Panc1 (cell line): Measurements from ENCODE around the gene HNRNPA2B1. TPM values are rescaled to one million over a fixed set of nuclear protein-coding genes. Genes with fewer than 3 reads are reported as not detected.

Experiments
- ATAC-seq: fragments of 200-7000 bp; cut with Tn5 transposase; 2 replicates; pipeline ENCODE4 v1.9.1; 2020; ENCODE audit warnings: mild to moderate bottlenecking, moderate library complexity
- BruUV-seq: library from RNA; stranded (reverse); fragments of 400-500 nt; replicated peaks from 2 replicates; lab custom pipeline; 2021; lab: Mats Ljungman, UMichigan
- CTCF ChIA-PET: fragments of 300-600 bp; sonication (Branson Sonifier 250); formaldehyde crosslinking; loops from one replicate; lab custom pipeline; 2022; ENCODE audit warnings: antibody characterized with exemption; lab: Charles Lee
- POLR2A ChIA-PET: fragments of 300-600 bp; sonication (Branson Sonifier 250); formaldehyde crosslinking; loops from one replicate; lab custom pipeline; 2022; ENCODE audit warnings: antibody characterized with exemption; lab: Charles Lee
- DNase-seq: peaks from one replicate; pipeline ENCODE4 v3.0.0-alpha.2; 2010; ENCODE audit warnings: low read depth, low spot score
- H3K27ac ChIP-seq: 2 replicates; pipeline ENCODE4 v1.5.1; 2011; ENCODE audit warnings: mild to moderate bottlenecking, low read length, inconsistent platforms
- H3K27me3 ChIP-seq: fragments of 200-500 bp; sonication (Bioruptor generic); 2 replicates; pipeline ENCODE4 v1.6.0; 2014; ENCODE audit warnings: low read length, inconsistent platforms; ENCODE audit not compliant: control insufficient read depth, insufficient read depth
- H3K36me3 ChIP-seq: fragments of 200-500 bp; sonication (Bioruptor generic); 2 replicates; pipeline ENCODE4 v1.5.1; 2014; ENCODE audit warnings: inconsistent platforms, mild to moderate bottlenecking, low read length, moderate library complexity; ENCODE audit not compliant: control insufficient read depth, insufficient read depth
- H3K4me1 ChIP-seq: 2 replicates; pipeline ENCODE4 v1.5.1; 2011; ENCODE audit warnings: inconsistent platforms, mild to moderate bottlenecking, low read length, moderate library complexity; ENCODE audit not compliant: control insufficient read depth, insufficient read depth
- H3K4me3 ChIP-seq, 2 experiments: 2 replicates each; pipeline ENCODE4 v1.5.1; 2011 to 2012; ENCODE audit warnings: low read depth in 2 of 2, low read length in 2 of 2, mild to moderate bottlenecking in 2 of 2, inconsistent platforms in 1 of 2, moderate library complexity in 1 of 2
- H3K9me3 ChIP-seq: fragments of 200-500 bp; sonication (Bioruptor generic); 2 replicates; pipeline ENCODE4 v1.5.1; 2014; ENCODE audit warnings: low read depth, mild to moderate bottlenecking, inconsistent platforms, low read length, moderate library complexity; ENCODE audit not compliant: control insufficient read depth, insufficient read depth
- POLR2AphosphoS5 ChIP-seq: IDR thresholded peaks from 2 replicates; pipeline ENCODE4 v1.6.1; 2012; ENCODE audit warnings: mild to moderate bottlenecking, low read depth, low read length, moderate library complexity
- REST ChIP-seq, 2 experiments: IDR thresholded peaks; 2 replicates each; pipeline ENCODE4 v1.6.1; 2011 to 2012; ENCODE audit warnings: low read depth in 2 of 2, control low read depth in 1 of 2, low read length in 1 of 2, mild to moderate bottlenecking in 1 of 2, moderate library complexity in 1 of 2; ENCODE audit not compliant: insufficient read depth in 1 of 2
- TCF7L2 ChIP-seq: IDR thresholded peaks from 2 replicates; pipeline ENCODE4 v1.6.1; 2011; ENCODE audit warnings: mild to moderate bottlenecking, low read depth, low read length, inconsistent platforms
- in situ Hi-C: cut with HindIII; loops from 2 replicates; pipeline ENCODE4 v1.10.0; 2016; ENCODE audit warnings: low sequenced_read_pairs, low pct_unique_long_range_greater_than_20kb
- intact Hi-C: fragments of 100-400 bp; cut with micrococcal nuclease; formaldehyde crosslinking; loops from one replicate; pipeline ENCODE4 v1.10.0; 2022; ENCODE audit not compliant: unreplicated experiment
- total RNA-seq: library from RNA; stranded (reverse); gene quantifications from one replicate; pipeline ENCODE4 v1.2.1, GENCODE V29; 2021; ENCODE audit not compliant: unreplicated experiment

The HNRNPA2B1 gene
- total RNA-seq, 1 experiment from 2014 or later = 819 TPM

- POLR2A ChIA-PET = interaction anchor here (0.6 to 1.4 kb wide), 6 partner anchors 10 to 295 kb away, joined by 3 read pairs; partner anchors contain the start of gene CBX3
- intact Hi-C loops = loop anchor here (10.0 kb wide), 2 partner anchors 97 to 177 kb away; no protein-coding TSS in a partner anchor
- TF ChIP-seq REST (IDR thresholded peaks at IDR 0.05; ENCODE audit: insufficient read depth in 1 of 2, low read depth in 2 of 2, low read length in 1 of 2) (0 out of 4 replicates have a peak, but pooled peaks of 1 of the 2 experiments have one; percentile 34), TCF7L2 (no peak), POLR2AphosphoS5 (peak; percentile 91)
- in situ Hi-C loops = no loop called here
- DNase-seq = no peak
- CTCF ChIA-PET = interaction anchor here (1.4 kb wide), 1 partner anchor 10 kb away, joined by 3 read pairs; no protein-coding TSS in a partner anchor
- H3K36me3 ChIP-seq = peaks cover 46% of the 10 kb centered on the region
- peak overlapping the region; percentile 87 for H3K27ac ChIP-seq
- H3K27me3 ChIP-seq = no peaks in the 10 kb centered on the region
- no peak overlapping the region for H3K4me3 ChIP-seq
- H3K9me3 ChIP-seq = no peaks in the 10 kb centered on the region
- BruUV-seq = no TSS peak
- peaks cover 92% of the 10 kb centered on the region for H3K4me1 ChIP-seq
- ATAC-seq = peak; percentile 28
These were observed 13.0 kb downstream of the HNRNPA2B1 start for GRCh38 chr7:26187380-26188205.

GRCh38 chr7:26186364-26187311 is 13.9 kb downstream of the HNRNPA2B1 start:
- in situ Hi-C loops (no loop called here), intact Hi-C loops (loop anchor here (10.0 kb wide), 2 partner anchors 98 to 178 kb away; no protein-coding TSS in a partner anchor)
- H3K36me3 ChIP-seq = peaks cover 36% of the 10 kb centered on the region
- H3K27ac ChIP-seq = peak overlapping the region; percentile 87
- H3K27me3 ChIP-seq = no peaks in the 10 kb centered on the region
- CTCF ChIA-PET = interaction anchor here (1.4 kb wide), 1 partner anchor 11 kb away, joined by 3 read pairs; no protein-coding TSS in a partner anchor
- ATAC-seq = peak; percentile 4
- no TSS peak for BruUV-seq
- no peak for DNase-seq
- TF ChIP-seq REST (IDR thresholded peaks at IDR 0.05; ENCODE audit: insufficient read depth in 1 of 2, low read depth in 2 of 2, low read length in 1 of 2) (no peak), POLR2AphosphoS5 (peak; percentile 82; the same call in 1 of the 2 replicates)
- no peaks in the 10 kb centered on the region for H3K9me3 ChIP-seq
- H3K4me3 ChIP-seq = no peak overlapping the region
- H3K4me1 ChIP-seq = peaks cover 83% of the 10 kb centered on the region
- POLR2A ChIA-PET = no interaction called here
